HG03095 (cell line): ENCODE results near the gene OPN1SW.

Source experiments
- ATAC-seq: cut with Tn5 transposase; IDR thresholded peaks from one replicate; pipeline ENCODE4 v1.9.1; 2021; ENCODE audit warnings: moderate library complexity; ENCODE audit not compliant: unreplicated experiment

The OPN1SW gene

DNA sequence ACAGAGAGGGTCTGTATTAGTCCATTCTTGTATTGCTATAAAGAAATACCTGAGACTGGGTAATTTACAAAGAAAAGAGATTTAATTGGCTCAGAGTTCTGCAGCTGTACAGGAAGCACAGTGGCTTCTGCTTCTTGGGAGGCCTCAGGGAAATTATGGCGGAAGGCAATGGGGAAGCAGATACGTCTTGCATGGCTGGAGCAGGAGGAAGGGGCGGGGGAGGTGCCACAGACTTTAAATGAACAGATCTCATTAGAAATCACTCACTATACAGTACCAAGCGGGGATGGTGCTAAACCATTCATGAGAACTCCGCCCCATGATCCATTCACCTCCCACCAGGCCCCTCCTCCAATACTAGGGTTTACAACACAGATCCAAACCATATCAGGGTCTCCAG lies 40.2 kb downstream of the OPN1SW start:
- no peak for ATAC-seq

DNA sequence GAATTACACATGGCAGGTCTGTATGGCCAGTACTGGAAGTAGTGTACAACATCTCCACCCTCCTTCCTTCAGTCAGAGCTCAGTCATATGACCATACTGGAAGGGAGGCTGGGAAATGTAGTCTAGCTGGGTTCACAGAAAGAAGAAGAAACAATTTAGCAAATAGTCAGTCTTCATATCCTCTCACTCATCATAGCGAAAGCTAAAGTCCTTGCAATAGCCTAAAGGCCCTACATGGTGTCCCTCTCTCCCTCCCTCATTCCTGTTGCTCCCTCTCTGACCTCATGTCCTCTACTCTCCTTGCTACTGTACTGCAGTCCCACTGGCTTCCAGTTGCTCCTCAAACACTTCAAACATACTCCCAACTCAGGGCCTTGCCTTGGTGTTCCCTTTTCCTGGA lies 40.7 kb downstream of the OPN1SW start:
- no peak for ATAC-seq

DNA sequence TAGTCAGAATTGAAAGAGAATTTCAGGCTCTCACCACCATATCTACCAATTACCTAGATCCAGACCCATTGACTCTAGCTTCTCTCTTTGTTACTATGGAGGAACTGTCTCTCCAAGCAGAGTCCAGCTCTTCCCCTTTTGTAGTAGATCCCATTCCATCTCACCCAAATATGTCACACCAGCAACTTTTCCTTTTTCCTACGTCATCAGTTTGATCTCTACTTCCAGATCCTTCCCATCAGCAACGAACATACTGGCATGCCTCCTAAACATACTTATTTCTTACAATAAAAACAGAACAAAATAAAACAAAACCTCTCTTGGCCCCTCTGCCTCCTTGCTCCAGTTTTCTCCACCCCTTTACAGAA lies 42.3 kb downstream of the OPN1SW start:
- no peak for ATAC-seq

DNA sequence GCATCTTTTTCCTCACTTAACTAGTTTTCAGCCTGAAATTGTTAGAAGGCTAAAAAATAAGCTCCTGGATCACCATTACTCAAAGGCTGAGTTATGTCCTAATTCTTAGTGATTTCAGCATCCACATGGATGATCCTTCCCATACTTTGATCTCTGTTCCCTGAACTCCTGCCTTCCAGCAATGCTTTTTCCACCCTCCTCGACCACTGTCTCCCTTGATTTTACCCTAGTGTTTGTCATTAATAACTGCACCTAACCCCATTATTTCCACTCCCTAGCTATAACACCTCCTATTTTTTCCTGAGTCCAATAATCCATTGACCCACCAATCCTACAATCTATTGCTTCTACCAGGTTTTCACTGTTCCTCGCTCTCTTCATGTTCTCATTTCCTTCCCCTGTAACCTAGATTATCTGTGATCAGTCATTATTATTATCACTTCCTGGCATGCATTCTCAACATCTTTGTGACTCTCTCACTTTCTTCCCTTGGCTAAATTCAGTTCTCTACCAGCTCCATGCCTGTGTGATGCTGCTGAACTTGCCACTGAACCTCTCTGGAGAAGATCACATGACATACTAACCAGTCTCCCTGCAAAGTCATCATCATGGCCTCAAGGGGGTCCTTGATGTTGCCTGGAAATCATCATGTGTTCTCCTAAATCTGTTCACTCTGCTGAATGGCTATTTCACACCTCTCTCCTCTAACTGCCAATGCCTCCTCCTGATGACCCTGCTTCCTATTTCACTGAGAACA lies 42.9 kb downstream of the OPN1SW start:
- ATAC-seq: no peak

DNA sequence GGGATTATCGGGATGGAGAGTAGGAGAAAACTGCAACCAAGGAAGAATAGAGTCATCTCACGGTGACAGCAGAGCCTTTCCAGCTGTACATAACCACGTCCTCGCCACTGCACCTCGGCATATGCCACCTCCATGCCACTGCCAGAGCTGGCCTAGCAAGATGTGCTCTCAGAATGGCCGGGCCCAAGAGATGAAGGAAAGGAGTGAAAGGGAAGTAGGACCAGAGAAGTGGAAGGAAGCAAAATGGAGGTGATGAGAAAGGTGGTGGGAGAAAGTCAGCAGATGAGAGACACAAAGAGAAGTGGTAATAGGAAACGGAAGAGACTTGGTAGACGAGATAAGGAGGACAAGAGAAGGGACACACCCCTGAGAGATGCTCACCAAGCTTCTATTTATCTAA lies 44.4 kb downstream of the OPN1SW start:
- ATAC-seq: no peak

DNA sequence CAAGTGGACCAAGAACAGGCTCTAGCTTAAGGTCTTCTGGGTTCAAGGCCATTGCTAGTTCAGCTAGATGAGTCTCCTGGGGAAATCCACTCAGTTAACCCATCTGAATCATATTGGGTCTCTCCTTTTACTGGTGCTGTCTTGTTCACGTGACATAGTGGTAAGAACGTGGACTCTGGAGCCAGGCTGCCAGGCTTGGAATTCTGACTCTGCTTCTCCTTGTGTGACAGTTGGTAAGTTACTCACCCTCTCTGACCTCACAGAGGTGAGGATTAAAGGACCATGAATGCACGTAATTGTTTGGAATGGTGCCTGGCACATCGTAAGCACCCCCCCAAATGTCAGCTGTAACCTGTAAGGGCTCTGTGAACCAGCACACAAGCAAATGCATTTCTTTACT lies 46.1 kb downstream of the OPN1SW start:
- no peak for ATAC-seq

DNA sequence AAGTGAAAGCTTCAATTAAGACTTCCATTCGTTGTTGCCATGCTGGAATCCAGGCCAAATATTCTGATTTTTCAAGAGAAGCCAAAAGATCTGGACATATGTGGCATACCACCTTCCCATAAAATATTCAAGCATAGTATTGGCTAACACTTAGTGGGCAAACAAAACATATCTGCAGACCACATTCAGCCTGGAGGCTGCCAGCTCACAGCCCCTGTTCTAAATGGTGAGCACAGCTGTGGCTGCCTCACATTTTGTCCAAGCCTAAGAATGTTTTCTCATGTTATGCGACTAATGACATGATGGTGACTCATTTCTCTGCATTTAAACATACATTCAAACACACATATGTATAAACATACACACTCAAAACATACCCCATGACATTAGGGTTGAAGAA lies 47.0 kb downstream of the OPN1SW start:
- ATAC-seq: no peak

DNA sequence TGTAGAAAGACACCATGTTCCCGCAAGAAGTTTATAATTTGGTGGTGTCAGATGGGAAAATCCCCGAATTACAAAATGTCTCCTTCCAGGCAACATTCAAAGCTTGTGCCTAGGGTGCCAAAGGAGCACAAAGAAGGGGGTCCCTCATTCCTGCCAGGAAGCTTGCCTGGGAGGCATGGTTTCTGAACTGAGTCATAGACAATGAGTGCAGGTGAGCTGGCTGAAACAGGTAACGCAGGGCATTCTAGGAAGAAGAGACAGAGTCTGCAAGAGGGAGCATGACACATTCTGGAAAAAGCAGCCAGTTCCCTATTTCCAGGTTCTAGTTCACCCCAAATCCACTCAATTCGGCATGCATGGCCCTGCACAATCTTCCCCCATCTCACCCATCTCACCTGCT lies 48.4 kb downstream of the OPN1SW start:
- ATAC-seq: no peak

DNA sequence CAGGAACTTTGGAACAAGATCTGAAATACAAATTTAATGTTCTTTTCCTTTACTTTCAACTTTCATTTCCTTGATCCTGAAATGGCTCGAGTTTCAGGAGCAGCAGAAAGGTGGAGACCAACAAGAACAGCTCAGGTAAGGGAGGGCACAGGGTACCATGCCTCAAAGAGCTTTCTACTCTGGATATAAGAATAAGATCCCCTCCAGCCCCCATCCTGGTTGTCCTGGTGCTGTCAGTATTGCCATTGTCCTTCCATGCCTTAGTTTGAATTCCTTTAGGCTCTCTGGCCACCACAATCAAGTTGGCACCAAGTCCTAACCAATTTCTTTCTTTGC lies 48.9 kb downstream of the OPN1SW start:
- no peak for ATAC-seq

DNA sequence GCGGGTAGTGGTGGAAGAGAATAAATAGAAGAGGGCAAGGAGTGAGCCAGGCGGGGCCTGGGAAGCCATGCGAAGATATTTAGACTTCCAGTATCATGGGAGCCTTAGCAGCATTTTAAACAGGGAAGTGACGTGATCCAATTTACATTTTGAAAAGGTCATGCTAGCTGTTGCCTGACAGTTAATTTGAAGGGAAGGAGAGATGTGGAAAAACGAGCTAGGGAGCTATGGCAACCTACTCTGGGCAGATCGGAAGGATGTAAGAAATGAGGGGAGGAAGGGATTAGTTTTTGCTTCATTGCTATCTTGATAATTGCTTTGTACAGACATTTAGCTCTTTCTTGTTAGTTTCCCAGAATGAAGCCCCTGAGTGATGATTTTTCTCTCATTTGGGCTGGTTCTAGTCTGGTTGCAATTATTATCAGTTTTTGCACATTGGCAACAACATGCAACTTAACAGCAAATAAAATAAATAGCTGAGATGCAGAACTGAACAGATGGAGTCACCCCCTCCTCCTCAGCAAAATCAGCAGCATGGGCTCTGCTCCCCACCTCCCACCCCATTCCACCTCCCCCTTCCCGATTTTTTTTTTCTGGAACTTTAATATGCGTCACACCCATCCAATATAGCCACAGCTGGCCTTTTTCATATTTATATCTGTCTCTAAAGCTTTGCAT lies 49.4 kb downstream of the OPN1SW start:
- ATAC-seq: no peak

DNA sequence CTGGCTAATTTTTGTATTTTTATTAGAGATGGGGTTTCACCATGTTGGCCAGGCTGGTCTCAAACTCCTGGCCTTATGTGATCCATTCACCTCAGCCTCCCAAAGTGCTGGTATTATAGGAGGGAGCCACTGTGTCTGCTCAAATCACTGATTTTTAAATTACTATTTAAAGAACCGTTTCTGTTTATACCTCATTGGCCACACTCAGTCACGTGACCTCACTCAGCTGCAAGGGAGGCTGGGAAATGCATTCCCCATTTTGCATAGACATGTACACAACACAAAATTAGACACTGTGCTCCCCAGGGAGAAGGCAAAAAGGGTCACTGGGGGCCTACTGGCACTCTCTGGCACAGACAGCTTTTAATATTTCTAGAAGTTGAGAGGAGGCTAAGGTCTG lies 50.1 kb downstream of the OPN1SW start:
- ATAC-seq: no peak

DNA sequence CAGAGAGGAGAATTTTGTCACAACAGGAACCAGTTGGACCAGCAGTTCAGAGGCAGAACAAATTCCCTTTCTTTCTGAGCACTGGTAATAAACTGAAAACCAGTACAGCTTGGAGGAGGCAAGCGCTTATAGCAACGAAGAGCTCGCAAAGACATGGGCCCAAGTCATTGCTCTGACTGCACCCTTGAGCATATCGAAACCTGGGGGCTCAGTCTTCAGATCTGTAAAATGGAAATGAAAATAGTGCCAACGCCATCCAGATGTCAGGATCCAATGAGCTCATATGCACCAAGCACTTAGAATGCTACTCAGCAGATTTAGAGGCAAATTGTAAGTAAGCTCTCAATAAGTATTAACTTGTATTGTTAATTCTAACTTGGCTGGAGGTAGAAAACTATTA lies 50.9 kb downstream of the OPN1SW start:
- no peak for ATAC-seq
